Mesodermal cell (in vitro differentiated cells): Measurements from ENCODE around the gene CCDC188.

Experiments
- H3K27ac ChIP-seq: 2 replicates; pipeline ENCODE4 v1.7.0; 2013; ENCODE audit warnings: mild to moderate bottlenecking, low read depth, low read length, moderate library complexity; ENCODE audit not compliant: severe bottlenecking
- H3K36me3 ChIP-seq: 2 replicates; pipeline ENCODE4 v1.7.1; 2013; ENCODE audit warnings: mild to moderate bottlenecking, low read length, moderate library complexity; ENCODE audit not compliant: control insufficient read depth, insufficient read depth
- H3K4me1 ChIP-seq: one replicate; pipeline ENCODE4 v1.7.1; 2013; ENCODE audit warnings: mild to moderate bottlenecking, low read length; ENCODE audit not compliant: insufficient read depth, control insufficient read depth, poor library complexity, severe bottlenecking
- H3K4me3 ChIP-seq: 2 replicates; pipeline ENCODE4 v1.7.0; 2013; ENCODE audit warnings: low read length, control low read depth, mild to moderate bottlenecking; ENCODE audit not compliant: insufficient read depth, poor library complexity, severe bottlenecking; ENCODE audit errors: extremely low read depth
- H3K9me3 ChIP-seq: 2 replicates; pipeline ENCODE4 v1.7.1; 2013; ENCODE audit warnings: mild to moderate bottlenecking, low read length, moderate library complexity; ENCODE audit not compliant: control insufficient read depth
- WGBS, 2 experiments: methylation state at CpG; one replicate each; pipeline ENCODE4 v1.1.5; 2013; ENCODE audit warnings: missing lambda C conversion rate in 2 of 2; ENCODE audit not compliant: insufficient coverage in 2 of 2; 5-methylcytosine and 5-hydroxymethylcytosine counted together

Gene CCDC188

DNA sequence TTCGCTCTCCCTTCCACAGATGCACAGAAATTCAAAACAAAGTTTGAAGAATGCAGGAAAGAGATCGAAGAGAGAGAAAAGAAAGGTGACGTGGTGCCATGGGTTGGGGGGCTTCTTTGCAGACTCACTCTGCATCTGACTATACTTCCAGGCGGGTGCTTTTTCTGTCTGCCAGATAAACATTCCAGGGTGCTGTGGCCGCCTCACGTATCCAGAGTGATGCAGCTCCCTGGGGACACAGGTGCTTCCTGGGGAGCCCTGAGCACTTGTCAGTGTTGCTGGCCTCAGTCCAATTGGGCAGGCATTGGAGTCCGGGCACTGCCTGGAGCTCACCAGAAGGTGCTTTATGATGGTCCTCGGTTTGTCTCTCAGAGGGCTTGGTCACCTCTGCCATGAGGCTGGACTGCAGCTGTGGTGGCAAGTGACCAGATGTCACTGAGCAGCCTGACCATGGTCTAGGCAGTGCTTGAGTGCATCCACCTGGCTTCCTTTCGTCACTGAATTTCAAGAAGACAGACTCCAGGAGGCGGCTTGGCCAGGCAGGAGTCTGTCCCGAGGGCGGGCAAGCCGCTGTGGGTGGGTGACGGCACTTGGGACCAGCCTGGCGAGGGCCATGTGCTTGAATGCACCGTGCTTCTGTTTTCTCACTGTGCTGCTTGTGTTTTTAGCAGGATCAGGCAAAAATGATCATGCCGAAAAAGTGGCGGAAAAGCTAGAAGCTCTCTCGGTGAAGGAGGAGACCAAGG, 24.4 kb downstream of the CCDC188 start:
- no peak overlapping the region for H3K4me3 ChIP-seq
- no peak overlapping the region for H3K27ac ChIP-seq
- H3K9me3 ChIP-seq, result no peaks in the 10 kb centered on the region
- WGBS, 2 experiments, result 94 to 97% methylated on average over 17 to 18 of the region's 19 CpGs
- peaks cover 70% of the 10 kb centered on the region for H3K36me3 ChIP-seq
- no peaks in the 10 kb centered on the region for H3K4me1 ChIP-seq

GRCh38 chr22:20125201-20126174, 25.4 kb downstream of the CCDC188 start:
- Histone ChIP-seq H3K4me3 (no peak overlapping the region), H3K27ac (no peak overlapping the region), H3K4me1 (no peaks in the 10 kb centered on the region), H3K9me3 (no peaks in the 10 kb centered on the region), H3K36me3 (peaks cover 78% of the 10 kb centered on the region)
- 97 to 98% methylated on average over 23 to 31 of the region's 32 CpGs for WGBS, 2 experiments

DNA sequence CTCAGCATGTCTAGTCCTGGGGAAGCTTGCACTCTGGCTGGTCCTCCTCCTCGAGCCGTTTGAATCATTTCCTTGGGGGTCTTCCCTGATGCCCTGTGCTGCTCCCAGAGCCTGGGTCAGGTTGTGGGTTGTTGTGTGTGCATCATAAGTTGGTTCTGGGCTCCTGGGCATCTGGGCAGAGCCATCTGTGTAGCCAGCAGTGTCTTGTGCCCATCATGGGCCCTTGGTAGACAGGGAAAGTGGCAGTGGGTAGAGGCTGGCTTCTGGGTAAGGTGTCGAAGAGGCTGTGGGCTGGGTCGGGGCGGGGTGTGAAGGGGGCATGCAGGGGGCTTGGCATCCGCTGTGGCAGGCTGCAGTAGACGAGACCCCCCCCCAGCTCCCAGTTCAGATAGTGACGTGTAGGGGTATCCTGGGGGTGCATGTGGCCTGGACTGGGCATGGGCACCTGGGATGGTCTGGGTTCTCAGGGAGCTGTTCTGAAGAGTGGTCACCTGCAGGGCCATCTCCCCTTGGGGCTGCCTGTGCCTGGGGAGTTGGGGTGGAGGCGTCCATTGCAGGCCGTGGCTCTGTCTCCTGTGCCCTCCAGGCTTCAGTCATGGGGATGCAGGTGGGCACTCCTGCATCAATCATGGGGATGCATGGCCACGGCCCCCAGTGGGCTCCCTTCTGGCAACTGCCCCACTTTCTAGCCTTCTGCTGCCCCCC, 26.6 kb downstream of the CCDC188 start:
- Histone ChIP-seq H3K4me3 (no peak overlapping the region), H3K9me3 (no peaks in the 10 kb centered on the region), H3K4me1 (peaks cover 4% of the 10 kb centered on the region), H3K27ac (no peak overlapping the region), H3K36me3 (peaks cover 91% of the 10 kb centered on the region)
- 95 to 97% methylated on average over 5 to 8 of the region's 11 CpGs for WGBS, 2 experiments

GRCh38 chr22:20123366-20124082, 27.3 kb downstream of the CCDC188 start:
- H3K36me3 ChIP-seq, result peaks cover 95% of the 10 kb centered on the region
- H3K4me3 ChIP-seq, result no peak overlapping the region
- no peak overlapping the region for H3K27ac ChIP-seq
- H3K9me3 ChIP-seq, result no peaks in the 10 kb centered on the region
- WGBS, 2 experiments, result 93 to 100% methylated on average over 7 to 9 of the region's 13 CpGs
- H3K4me1 ChIP-seq, result peaks cover 10% of the 10 kb centered on the region

GRCh38 chr22:20121856-20122415, 28.9 kb downstream of the CCDC188 start:
- WGBS, 2 experiments, result 96% methylated on average over 21 to 22 of the region's 22 CpGs
- Histone ChIP-seq H3K9me3 (no peaks in the 10 kb centered on the region), H3K36me3 (peaks cover 83% of the 10 kb centered on the region), H3K4me1 (peaks cover 10% of the 10 kb centered on the region), H3K27ac (no peak overlapping the region), H3K4me3 (no peak overlapping the region)

DNA sequence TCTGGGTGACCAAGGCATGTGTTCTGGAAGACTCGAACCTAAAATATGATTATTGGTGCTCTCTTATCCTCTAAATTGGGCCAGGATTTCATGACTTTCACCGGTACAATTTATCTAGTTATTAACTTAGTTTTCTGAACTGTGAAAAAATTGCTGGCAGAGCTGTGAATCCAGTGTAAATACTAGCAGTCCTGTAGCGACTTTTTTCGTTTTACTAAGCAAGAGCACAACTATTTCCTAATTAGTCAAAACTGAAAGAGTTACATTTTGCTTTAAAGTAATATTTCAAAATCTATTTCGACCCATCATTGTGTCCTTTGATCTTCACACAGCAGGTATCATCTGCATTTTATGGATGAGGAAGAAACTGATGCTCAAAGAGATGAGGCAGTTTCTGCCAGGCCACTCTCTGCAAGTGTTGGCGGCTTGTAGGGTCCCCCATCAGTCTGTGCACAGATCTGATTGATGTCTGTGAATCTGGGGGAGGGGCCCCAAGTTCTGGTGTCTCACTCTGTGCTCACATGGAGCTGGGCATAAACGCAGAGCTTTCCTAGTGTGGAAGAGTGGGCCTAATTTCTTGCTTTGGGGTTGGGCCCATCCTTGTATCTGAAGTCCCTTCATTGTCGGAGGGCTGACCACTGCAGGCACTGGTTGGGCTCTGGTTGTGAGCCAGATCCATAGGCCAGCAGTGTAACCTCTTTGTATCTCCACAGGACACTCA, 32.4 kb downstream of the CCDC188 start:
- Histone ChIP-seq H3K4me3 (peak overlapping the region; percentile 98), H3K9me3 (no peaks in the 10 kb centered on the region), H3K36me3 (peaks cover 77% of the 10 kb centered on the region), H3K27ac (peak overlapping the region; percentile 16), H3K4me1 (peaks cover 16% of the 10 kb centered on the region)
- 27 to 32% methylated on average over 4 to 5 of the region's 8 CpGs for WGBS, 2 experiments

DNA sequence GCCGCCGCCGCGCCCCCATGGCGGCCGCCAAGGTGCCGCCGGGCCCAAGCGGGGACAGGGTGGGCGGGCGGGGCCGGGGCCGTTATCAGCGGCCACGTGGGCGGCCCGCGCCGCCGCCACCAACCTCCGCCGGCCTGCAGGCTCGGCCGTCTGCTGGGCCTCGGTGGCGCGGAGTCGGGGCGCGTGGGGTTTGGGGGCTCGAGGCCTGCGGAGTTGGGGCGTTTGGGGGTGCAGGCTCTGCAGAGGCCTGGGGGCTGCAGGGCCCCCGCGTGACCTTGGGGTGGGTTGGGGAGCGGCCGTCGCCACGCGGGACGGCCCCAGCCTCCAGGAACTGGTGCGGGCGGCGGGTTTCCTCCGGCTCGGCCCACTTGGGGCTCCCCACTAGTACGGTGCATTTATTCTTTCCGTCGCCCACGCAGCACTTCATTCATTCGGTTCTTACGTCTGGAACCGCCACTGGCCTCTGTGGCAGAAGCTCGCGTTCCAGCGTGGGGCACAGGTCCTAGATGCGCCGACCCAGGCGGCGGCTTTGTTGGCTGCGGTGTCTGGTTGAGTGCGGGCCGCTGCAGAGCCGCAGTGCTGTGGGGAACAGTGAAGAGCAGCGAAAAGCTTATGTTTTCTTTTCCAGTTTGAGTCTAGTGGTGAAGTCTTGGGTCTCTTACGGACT, 33.1 kb downstream of the CCDC188 start:
- 0 to 1% methylated on average over 28 to 31 of the region's 66 CpGs for WGBS, 2 experiments
- Histone ChIP-seq H3K4me3 (peak overlapping the region; percentile 98), H3K4me1 (peaks cover 16% of the 10 kb centered on the region), H3K36me3 (peaks cover 78% of the 10 kb centered on the region), H3K27ac (peak overlapping the region; percentile 16), H3K9me3 (no peaks in the 10 kb centered on the region)

- Histone ChIP-seq H3K36me3 (peaks cover 78% of the 10 kb centered on the region), H3K4me3 (peak within 1 kb of the TSS; percentile 98), H3K9me3 (no peaks in the 10 kb centered on the region), H3K27ac (peak within 1 kb of the TSS; percentile 82), H3K4me1 (peaks cover 16% of the 10 kb centered on the region)
- 0% methylated on average over 60 to 68 of the region's 88 CpGs for WGBS, 2 experiments
Measured at GRCh38 chr22:20116951-20117632, 33.8 kb downstream of the CCDC188 start, which contains the start of gene TRMT2A. Gene TRMT2A (minus strand): TSS chr22:20117226. CDS start chr22:20116906, 320 bp downstream.
